AG09319 (cell line): ENCODE results near the gene SEMA3G.
A peak's percentile ranks its signal among the peaks of the same experiment; 100 is the strongest.

Source experiments
- DNase-seq: peaks from one replicate; pipeline ENCODE4 v3.0.0-alpha.2; 2010; ENCODE audit warnings: low read depth; ENCODE audit errors: extremely low read depth
- TF ChIP-seq, protein P1 (sequence below): IDR thresholded peaks from 2 replicates; pipeline ENCODE4 v1.5.1; 2011; ENCODE audit warnings: low read depth, mild to moderate bottlenecking, inconsistent platforms, low read length, moderate library complexity

SEMA3G gene

DNA sequence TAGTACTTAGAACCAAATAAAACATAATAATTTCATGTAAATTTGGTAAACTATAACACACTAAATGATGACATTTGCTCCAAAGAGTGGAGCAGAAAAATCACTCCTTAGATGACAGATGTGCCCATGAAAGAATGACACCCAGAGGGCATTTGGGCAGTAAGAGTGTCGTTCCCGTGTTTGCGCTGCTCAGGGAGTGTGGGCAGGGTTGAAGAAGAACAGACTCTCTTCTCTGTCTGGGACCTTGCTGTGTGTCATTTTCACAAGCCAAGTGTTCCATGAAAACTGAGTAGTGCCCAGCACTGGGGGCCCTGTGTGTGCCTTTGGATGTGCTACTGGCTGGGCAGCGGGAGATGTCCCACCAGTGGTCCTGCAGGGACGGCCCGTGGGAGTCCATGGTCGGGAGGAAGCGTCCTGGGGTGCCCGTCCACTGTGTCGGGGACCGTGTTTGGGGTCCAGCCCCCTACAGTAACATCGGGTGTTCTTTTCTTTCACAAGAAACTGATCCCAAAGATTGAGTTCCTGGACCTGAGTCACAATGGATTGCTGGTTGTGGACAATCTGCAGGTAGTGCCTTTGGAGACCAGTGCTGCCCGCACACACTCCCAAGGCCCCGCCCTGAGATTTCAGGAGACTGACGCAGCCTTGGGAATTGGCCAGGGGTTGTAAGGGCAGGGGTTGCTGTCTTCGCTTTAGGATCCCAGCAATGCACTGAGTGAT lies 32.3 kb upstream of the SEMA3G start:
- DNase-seq = no peak
- TF ChIP-seq, protein P1, sequence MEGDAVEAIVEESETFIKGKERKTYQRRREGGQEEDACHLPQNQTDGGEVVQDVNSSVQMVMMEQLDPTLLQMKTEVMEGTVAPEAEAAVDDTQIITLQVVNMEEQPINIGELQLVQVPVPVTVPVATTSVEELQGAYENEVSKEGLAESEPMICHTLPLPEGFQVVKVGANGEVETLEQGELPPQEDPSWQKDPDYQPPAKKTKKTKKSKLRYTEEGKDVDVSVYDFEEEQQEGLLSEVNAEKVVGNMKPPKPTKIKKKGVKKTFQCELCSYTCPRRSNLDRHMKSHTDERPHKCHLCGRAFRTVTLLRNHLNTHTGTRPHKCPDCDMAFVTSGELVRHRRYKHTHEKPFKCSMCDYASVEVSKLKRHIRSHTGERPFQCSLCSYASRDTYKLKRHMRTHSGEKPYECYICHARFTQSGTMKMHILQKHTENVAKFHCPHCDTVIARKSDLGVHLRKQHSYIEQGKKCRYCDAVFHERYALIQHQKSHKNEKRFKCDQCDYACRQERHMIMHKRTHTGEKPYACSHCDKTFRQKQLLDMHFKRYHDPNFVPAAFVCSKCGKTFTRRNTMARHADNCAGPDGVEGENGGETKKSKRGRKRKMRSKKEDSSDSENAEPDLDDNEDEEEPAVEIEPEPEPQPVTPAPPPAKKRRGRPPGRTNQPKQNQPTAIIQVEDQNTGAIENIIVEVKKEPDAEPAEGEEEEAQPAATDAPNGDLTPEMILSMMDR = no peak

DNA sequence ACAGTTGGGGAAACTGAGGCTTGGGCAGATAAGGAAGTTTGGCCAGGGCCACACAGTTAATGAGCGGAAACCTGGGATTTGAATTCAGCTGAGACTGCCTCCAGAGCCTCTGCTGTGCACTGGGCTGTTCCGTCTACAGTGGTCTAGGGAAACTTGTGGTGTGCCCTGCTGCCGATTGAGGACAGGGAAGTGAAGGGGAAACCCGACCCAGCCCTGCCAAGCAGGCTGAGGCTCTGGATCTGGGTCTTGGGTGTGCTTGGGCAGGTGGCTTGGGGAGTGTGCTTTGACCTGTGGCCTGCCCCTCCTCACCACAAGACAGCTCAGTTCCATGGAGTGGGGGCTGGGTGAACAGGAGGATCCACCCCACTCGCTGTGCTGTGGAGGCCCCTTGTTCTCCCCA lies 28.1 kb upstream of the SEMA3G start:
- DNase-seq = no peak
- TF ChIP-seq, protein P1 = no peak

DNA sequence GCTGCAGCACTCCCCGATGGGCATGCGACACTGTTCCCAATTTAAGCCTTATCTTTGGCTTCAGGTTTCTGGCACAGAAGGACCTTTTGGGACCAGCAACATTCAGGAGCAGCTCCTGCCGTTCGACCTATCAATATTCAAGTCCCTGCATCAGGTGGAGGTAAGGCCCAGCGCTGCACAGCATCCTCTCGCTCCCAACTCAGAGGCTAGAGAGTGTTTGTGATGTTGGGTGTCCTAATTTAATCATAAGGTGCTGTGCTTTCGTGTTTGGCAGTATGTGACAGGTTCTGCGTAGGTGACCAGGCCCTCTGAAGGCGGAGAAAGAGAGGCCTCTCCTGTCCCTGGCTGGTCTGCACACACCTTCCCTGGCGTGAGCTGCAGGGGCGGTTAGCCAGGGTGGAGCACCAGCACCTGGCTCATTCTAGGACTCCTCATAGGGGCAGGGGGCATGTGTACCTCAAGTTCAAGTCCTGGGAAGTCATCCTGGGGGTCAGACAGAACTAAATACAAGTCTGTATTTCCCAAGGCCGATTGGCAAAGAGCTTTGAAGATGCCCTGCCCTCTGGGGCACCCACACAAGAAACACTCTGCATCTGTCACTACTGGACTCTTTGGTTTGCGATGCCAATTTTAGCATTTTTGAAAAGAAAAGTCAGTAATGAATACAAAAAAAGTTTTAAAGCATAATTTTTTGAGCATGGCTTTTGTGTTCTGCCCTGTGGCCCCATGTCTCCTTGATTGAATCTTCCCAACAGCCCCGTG lies 27.5 kb upstream of the SEMA3G start:
- TF ChIP-seq, protein P1 = no peak
- no peak for DNase-seq

DNA sequence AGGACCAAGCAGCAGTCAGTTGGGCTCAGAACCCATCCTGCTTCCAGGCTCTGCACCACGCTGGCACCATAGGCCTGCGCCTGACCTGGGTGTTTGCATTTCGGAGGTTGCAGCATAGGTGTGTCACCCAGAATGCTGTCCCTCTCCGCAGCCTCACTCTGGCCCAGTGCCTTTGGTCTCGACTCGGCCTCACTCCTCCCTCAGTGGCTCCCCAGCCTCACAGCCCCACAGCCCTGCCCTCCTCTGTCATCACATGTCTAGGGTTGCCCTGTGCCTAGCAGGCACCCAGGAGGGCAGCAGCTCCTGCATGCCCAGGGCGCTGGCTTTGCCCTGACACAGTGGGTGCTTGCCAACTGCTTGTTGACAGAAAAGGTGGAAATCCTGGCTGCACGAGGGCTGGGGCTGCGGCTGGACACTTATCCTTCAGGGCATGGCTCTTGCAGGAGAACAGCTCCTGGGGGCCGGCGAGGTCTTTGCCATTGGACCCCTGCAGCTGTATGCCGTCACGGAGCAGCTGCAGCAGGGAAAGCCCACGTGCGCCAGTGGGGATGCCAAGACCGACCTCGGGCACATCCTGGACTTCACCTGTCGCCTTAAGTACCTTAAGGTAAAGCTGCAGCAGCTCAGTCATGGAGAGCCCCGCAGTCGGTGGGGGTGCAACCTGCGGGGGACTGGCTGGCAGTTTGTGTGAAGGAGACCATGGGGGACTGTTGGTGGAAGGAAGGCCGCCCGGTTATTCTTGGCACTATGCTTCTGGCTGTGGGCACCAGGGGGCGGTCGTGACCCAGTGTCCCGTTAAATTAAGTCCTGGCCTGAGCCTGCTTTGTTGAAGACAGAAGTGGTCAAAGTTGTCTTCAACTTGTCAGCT lies 26.7 kb upstream of the SEMA3G start:
- TF ChIP-seq, protein P1 = peak; percentile 63
- no peak for DNase-seq

DNA sequence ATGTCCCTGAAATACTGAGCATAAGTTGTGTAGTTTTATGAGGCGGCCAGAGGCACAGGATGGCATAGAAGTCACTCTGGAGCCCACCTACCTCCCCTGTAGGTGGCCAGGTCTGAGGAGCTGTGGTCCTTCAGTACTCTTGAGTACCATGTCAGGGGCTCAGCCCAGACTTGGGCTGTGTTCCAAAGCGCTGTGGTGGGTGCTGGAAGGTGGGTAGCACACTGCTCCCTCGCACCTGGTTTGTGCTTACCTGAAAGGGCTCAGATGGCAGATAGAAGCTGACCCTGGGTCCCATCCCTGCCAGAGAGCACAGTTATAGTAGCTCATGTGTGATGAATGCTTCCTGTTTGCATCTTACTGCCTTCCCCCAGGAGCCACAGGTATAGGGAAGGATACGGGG lies 26.0 kb upstream of the SEMA3G start:
- TF ChIP-seq, protein P1 = no peak
- DNase-seq = no peak

DNA sequence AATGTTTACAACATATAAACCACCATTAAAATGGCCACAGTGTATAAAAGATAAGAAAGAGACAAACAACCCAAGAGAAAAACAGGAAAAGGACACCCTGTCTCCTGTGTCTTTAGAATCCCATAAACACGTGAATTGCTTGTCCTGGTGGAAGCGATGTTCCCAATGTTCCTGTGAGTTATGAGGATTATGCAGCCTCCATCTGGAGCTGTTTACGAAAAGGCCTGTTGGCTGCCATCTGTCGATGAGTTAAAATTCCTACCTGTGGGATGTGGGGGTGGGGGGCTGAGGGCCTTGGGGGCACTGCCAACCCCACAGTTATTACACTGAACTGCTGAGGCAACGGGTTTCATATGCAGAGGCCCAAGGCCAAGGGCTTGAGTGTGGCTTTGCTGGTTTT lies 24.1 kb upstream of the SEMA3G start:
- DNase-seq = no peak
- TF ChIP-seq, protein P1 = no peak
